Measurements from ENCODE around the gene NUP54. TPM values are rescaled to one million over a fixed set of nuclear protein-coding genes. Genes with fewer than 3 reads are reported as not detected.
A peak's percentile ranks its signal among the peaks of the same experiment; 100 is the strongest.

The NUP54 gene
- total RNA-seq, 1 donor from 2014 or later = 67.0 TPM

DNA sequence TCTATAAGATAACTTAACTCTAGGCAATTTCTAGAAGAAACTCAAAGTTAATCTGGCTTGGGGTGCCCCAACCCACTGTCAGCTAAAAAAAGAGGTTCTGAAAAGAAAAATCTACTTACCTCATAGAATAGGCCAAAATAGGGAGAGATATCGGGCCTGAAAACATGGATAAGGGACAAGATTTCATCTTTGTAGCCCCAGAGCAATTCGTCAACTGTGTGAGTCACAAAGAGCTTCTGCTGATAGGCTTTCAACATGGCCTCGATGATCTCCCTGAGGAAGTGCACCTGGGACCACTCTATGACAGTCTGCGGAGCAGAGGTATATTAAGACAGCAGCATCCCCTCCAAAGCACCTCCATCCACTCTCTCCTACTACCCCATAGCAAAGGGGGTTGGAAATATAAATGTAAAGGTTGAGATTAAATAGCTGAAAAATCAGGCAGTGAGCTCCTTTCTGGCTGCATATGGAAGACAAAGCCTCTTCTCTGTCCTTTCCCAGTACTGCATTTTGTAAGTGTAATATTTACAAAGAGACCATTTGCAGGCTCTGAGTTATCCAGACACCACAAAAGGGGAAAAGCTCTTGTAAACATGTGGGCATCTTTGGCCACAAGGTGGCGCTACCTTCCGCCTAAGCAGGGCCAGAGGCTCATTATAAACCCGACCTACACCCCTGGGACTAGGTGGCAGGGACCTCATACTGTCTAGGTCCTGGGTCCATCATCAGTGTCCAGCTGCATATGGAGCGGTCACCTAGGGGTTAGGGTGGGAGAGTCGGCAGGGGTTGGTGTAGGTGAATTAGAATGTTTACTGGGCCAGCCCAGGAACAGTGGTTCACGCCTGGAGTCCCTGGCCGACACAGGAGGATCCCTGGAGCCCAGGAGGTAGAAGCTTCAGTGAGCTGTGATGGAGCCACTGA is 31.5 kb upstream of the NUP54 start:
- H3K4me1 Mint-ChIP-seq = peaks cover 4% of the 10 kb centered on the region
- TF ChIP-seq CTCF (conservative IDR thresholded peaks at IDR 0.05) = peak; percentile 96
- no peak overlapping the region for H3K27ac Mint-ChIP-seq (ENCODE audit: unreplicated experiment)
- no peak overlapping the region for H3K4me3 Mint-ChIP-seq
- H3K27me3 Mint-ChIP-seq (ENCODE audit: low read depth) = no peaks in the 10 kb centered on the region
- H3K9me3 Mint-ChIP-seq = no peaks in the 10 kb centered on the region
- DNase-seq (ENCODE audit: low read depth, low spot score) = peak; percentile 83
- H3K36me3 Mint-ChIP-seq (ENCODE audit: low read depth) = no peaks in the 10 kb centered on the region

DNA sequence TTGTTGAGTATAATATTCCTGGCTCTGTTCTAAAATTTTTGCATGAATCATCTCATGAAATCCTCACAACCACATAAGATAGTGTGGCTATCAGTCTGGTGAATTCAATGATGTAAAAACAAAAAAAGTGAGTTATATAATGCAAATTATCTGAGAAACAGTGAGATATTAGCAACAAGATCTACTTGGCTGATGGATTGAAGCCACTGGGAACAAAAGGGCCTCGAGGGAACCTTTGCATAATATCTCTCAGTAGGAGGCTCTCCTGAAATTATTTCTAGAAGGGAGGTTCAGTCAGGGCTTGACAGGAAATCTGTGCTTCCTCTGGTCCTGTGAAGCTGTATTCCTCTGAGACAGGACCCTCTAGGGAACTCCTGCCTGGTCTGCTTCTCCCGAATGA is 30.1 kb upstream of the NUP54 start:
- Mint-ChIP-seq H3K36me3 (ENCODE audit: low read depth) (peaks cover 3% of the 10 kb centered on the region), H3K4me3 (no peak overlapping the region), H3K9me3 (no peaks in the 10 kb centered on the region), H3K27ac (ENCODE audit: unreplicated experiment) (no peak overlapping the region), H3K27me3 (ENCODE audit: low read depth) (no peaks in the 10 kb centered on the region), H3K4me1 (peaks cover 4% of the 10 kb centered on the region)
- TF ChIP-seq CTCF (conservative IDR thresholded peaks at IDR 0.05) = no peak
- DNase-seq (ENCODE audit: low read depth, low spot score) = no peak

DNA sequence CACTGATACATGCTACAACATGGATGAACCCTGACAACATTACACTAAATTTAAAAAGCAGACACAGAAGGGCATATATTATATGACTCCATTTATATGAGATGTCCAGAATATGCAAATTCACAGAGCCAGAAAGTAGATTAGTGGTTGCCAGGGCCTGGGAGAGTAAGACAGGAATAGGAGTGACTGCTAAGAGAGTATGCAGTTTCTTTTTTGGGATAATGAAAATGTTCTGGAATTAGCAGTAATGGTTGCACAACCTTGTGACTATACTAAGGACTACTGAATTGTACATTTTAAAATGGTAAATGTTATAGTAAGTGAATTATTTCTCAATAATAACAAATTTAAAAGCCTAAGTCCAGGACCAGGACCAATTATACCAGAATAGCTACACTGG is 29.5 kb upstream of the NUP54 start:
- Mint-ChIP-seq H3K4me1 (peaks cover 4% of the 10 kb centered on the region), H3K9me3 (no peaks in the 10 kb centered on the region), H3K36me3 (ENCODE audit: low read depth) (peaks cover 3% of the 10 kb centered on the region), H3K4me3 (no peak overlapping the region), H3K27me3 (ENCODE audit: low read depth) (no peaks in the 10 kb centered on the region), H3K27ac (ENCODE audit: unreplicated experiment) (no peak overlapping the region)
- DNase-seq (ENCODE audit: low read depth, low spot score) = no peak
- no peak for TF ChIP-seq CTCF (conservative IDR thresholded peaks at IDR 0.05)

GRCh38 chr4:76175336-76175735 is 27.1 kb upstream of the NUP54 start:
- H3K4me1 Mint-ChIP-seq = peaks cover 4% of the 10 kb centered on the region
- no peaks in the 10 kb centered on the region for H3K9me3 Mint-ChIP-seq
- no peak overlapping the region for H3K4me3 Mint-ChIP-seq
- H3K27ac Mint-ChIP-seq (ENCODE audit: unreplicated experiment) = no peak overlapping the region
- no peak for TF ChIP-seq CTCF (conservative IDR thresholded peaks at IDR 0.05)
- no peaks in the 10 kb centered on the region for H3K27me3 Mint-ChIP-seq (ENCODE audit: low read depth)
- DNase-seq (ENCODE audit: low read depth, low spot score) = no peak
- H3K36me3 Mint-ChIP-seq (ENCODE audit: low read depth) = peaks cover 3% of the 10 kb centered on the region

DNA sequence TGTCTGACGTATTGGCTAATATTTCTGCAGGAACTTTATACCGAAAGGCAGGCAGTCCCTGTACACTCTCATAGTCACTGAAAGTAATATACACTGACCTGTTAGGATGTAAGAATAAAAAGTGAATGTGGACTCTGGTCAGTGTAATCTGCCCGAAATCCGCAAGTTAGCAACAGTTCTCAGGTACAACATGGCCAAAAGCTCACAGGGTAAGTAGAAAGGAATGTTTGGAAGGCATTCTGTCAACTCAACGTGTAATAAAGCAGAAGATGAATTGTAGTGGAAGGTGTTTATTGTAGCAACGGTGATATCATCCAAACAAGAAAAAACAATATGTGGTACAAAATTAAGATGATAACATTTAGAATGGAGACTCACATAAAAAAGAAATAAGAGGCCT is 26.0 kb upstream of the NUP54 start:
- Mint-ChIP-seq H3K27me3 (ENCODE audit: low read depth) (no peaks in the 10 kb centered on the region), H3K27ac (ENCODE audit: unreplicated experiment) (no peak overlapping the region), H3K36me3 (ENCODE audit: low read depth) (peaks cover 3% of the 10 kb centered on the region), H3K9me3 (no peaks in the 10 kb centered on the region), H3K4me3 (no peak overlapping the region), H3K4me1 (no peaks in the 10 kb centered on the region)
- no peak for TF ChIP-seq CTCF (conservative IDR thresholded peaks at IDR 0.05)
- DNase-seq (ENCODE audit: low read depth, low spot score) = no peak

All from neural crest cell (in vitro differentiated cells).